BJ (cell line): ENCODE data around the gene PIP5K1C. TPM values are rescaled to one million over a fixed set of nuclear protein-coding genes. Genes with fewer than 3 reads are reported as not detected.

Source experiments
- CTCF ChIA-PET: fragments of 350-600 bp; formaldehyde crosslinking; extraction: SDS; loops from one replicate; lab custom pipeline; 2021; ENCODE audit warnings: antibody characterized with exemption, inconsistent platforms; lab: Yijun Ruan, JAX
- POLR2A ChIA-PET: fragments of 300-600 bp; sonication (Branson Sonifier 250); formaldehyde crosslinking; extraction: SDS; loops from one replicate; lab custom pipeline; 2021; ENCODE audit warnings: antibody characterized with exemption; lab: Charles Lee
- DNase-seq: peaks from one replicate; pipeline ENCODE4 v3.0.0-alpha.2; 2011; ENCODE audit warnings: low read depth
- H3K27me3 ChIP-seq: 2 replicates; pipeline ENCODE4 v1.6.0; 2011; ENCODE audit warnings: low read length; ENCODE audit not compliant: control insufficient read depth, insufficient read depth
- H3K36me3 ChIP-seq: 2 replicates; pipeline ENCODE4 v1.5.1; 2011; ENCODE audit warnings: low read length; ENCODE audit not compliant: control insufficient read depth, insufficient read depth
- H3K4me3 ChIP-seq: 2 replicates; pipeline ENCODE4 v1.5.1; 2011; ENCODE audit warnings: low read depth, mild to moderate bottlenecking, control low read depth, low read length
- CTCF ChIP-seq: IDR thresholded peaks from 2 replicates; pipeline ENCODE4 v1.5.1; 2011; ENCODE audit warnings: low read depth, mild to moderate bottlenecking, control low read depth, inconsistent platforms, low read length, moderate library complexity; ENCODE audit not compliant: insufficient read depth
- polyA plus RNA-seq: library from polyadenylated mRNA; depleted of rRNA; stranded (reverse); fragments of >200 nt; gene quantifications from 2 replicates; pipeline ENCODE4 v1.2.3, GENCODE V29; 2011

The PIP5K1C gene
- polyA plus RNA-seq, 1 experiment = 35.3 TPM

- ChIA-PET POLR2A (no interaction called here), CTCF (no interaction called here)
- Histone ChIP-seq H3K27me3 (no peaks in the 10 kb centered on the region), H3K4me3 (no peak overlapping the region), H3K36me3 (peaks cover 19% of the 10 kb centered on the region)
- DNase-seq = no peak
- TF ChIP-seq CTCF = no peak
These were observed 89.2 kb downstream of the PIP5K1C start for GRCh38 chr19:3610745-3611717.

- no peak for TF ChIP-seq CTCF
- Histone ChIP-seq H3K36me3 (peaks cover 16% of the 10 kb centered on the region), H3K4me3 (no peak overlapping the region), H3K27me3 (no peaks in the 10 kb centered on the region)
- DNase-seq = no peak
- CTCF ChIA-PET = interaction anchor here (1.3 to 1.9 kb wide), 2 partner anchors 8 to 63 kb away, joined by 4 to 9 read pairs; no protein-coding TSS in a partner anchor
- POLR2A ChIA-PET = no interaction called here
These were observed 90.2 kb downstream of the PIP5K1C start for GRCh38 chr19:3609779-3610719.

GRCh38 chr19:3608750-3609322, 91.4 kb downstream of the PIP5K1C start:
- Histone ChIP-seq H3K27me3 (no peaks in the 10 kb centered on the region), H3K4me3 (no peak overlapping the region), H3K36me3 (peaks cover 15% of the 10 kb centered on the region)
- ChIA-PET CTCF (interaction anchor here (0.9 to 1.9 kb wide), 6 partner anchors 9 to 304 kb away, joined by 3 to 9 read pairs (median 4); partner anchors contain the start of gene GIPC3), POLR2A (interaction anchor here (0.5 kb wide), 1 partner anchor 46 kb away, joined by 12 read pairs; no protein-coding TSS in a partner anchor)
- DNase-seq = no peak
- TF ChIP-seq CTCF = no peak

- no peak for DNase-seq
- ChIA-PET POLR2A (no interaction called here), CTCF (interaction anchor here (0.9 to 1.9 kb wide), 6 partner anchors 10 to 303 kb away, joined by 3 to 9 read pairs (median 3); partner anchors contain the start of gene GIPC3)
- TF ChIP-seq CTCF = no peak
- no peak overlapping the region for H3K4me3 ChIP-seq
- no peaks in the 10 kb centered on the region for H3K27me3 ChIP-seq
- H3K36me3 ChIP-seq = peaks cover 15% of the 10 kb centered on the region
These were observed 92.1 kb downstream of the PIP5K1C start for GRCh38 chr19:3608079-3608641.
